ENCODE measurements around the gene P2RX5.

GRCh38 chr17:3636908-3637373 lies 59.0 kb downstream of the P2RX5 start:
- TF ChIP-seq POLR2A (IDR thresholded peaks at IDR 0.05) (no peak), CTCF (IDR thresholded peaks at IDR 0.05) (no peak)

Measured in adrenal gland (tissue), 5 donors.